Stimulated activated naive CD8-positive, alpha-beta T cell treated with anti-CD3 and anti-CD28 coated beads, Interleukin-15, amount 100 ng/mL, for 72 hours (primary cell): ENCODE measurements around the gene SLC17A9.

Source experiments
- ATAC-seq: fragments of 150-1000 bp; cut with Tn5 transposase; 2 replicates; pipeline ENCODE4 v1.10.0; 2021; ENCODE audit warnings: mild to moderate bottlenecking, moderate library complexity
- DNase-seq, 2 donors: peaks; one replicate each; pipeline ENCODE4 v3.0.0; 2021 to 2022
- H3K27ac Mint-ChIP-seq, 2 donors: one replicate each; pipeline ENCODE4 v1.8.0; 2022; ENCODE audit warnings: mild to moderate bottlenecking in 2 of 2, mixed read lengths in 2 of 2, moderate library complexity in 2 of 2
- H3K27me3 Mint-ChIP-seq: one replicate; pipeline ENCODE4 v1.8.0; 2022; ENCODE audit warnings: mixed read lengths
- H3K4me1 Mint-ChIP-seq: one replicate; pipeline ENCODE4 v1.8.0; 2022; ENCODE audit warnings: mild to moderate bottlenecking, mixed read lengths
- H3K4me3 Mint-ChIP-seq, 2 donors: one replicate each; pipeline ENCODE4 v1.8.0; 2022; ENCODE audit warnings: mild to moderate bottlenecking in 2 of 2, mixed read lengths in 2 of 2, moderate library complexity in 1 of 2
- H3K9me3 Mint-ChIP-seq, 2 donors: one replicate each; pipeline ENCODE4 v1.8.0; 2022; ENCODE audit warnings: mixed read lengths in 2 of 2

The SLC17A9 gene

DNA sequence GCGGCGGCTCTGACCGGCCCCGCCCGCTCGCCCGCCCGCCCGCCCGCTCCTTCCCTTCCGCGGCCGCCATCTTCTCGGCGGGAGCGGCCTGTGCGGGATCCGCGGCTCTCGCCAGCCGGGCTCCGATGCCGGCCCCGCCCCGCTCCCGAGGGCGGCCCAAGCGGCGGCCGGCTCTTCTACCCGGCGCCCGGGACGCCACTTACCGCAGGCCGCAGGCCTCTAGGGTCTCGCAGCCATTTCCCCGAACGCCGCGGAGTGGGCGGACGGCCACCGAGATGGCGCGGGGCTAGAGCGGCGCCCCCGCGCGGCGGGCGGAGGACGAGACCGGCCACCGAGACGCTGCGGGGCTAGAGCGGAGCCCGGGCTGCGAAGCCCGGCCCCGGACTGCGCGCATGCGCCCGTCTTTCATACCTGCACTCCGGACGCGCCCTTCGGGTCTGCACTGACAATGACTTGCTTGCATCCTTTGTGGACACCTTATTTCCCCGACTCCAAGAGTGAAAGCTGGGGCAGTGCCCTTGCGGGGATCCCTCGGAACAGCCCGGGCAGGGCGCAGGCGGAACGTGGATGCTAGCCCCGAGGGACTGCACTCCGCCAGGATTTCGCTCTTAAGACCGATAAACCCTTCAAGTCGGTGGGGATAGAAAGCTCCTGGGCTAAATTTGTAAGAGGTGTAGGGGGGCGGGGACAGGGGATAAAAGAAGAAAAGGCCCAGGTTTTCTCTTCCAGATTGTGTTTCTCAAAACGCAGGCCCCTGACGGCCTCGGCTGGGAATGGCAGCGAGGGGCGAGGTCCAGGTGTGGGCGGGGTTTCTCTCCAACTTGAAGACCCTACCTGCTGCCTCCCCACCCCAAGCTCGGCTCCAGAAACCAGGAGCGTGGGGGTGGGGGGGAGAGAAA, 26.0 kb upstream of the SLC17A9 start, which contains the start of gene DIDO1:
Gene DIDO1 (minus strand): TSS at position 277 of the 899 bp plus-strand sequence.
- Mint-ChIP-seq H3K9me3 (no peaks in the 10 kb centered on the region), H3K27me3 (no peaks in the 10 kb centered on the region), H3K27ac (peak within 1 kb of the TSS; percentile 93 to 97), H3K4me3 (peak within 1 kb of the TSS; percentile 91 to 94), H3K4me1 (peaks cover 80% of the 10 kb centered on the region)
- DNase-seq (peak; percentile 92 to 93), ATAC-seq (peak; percentile 88)

DNA sequence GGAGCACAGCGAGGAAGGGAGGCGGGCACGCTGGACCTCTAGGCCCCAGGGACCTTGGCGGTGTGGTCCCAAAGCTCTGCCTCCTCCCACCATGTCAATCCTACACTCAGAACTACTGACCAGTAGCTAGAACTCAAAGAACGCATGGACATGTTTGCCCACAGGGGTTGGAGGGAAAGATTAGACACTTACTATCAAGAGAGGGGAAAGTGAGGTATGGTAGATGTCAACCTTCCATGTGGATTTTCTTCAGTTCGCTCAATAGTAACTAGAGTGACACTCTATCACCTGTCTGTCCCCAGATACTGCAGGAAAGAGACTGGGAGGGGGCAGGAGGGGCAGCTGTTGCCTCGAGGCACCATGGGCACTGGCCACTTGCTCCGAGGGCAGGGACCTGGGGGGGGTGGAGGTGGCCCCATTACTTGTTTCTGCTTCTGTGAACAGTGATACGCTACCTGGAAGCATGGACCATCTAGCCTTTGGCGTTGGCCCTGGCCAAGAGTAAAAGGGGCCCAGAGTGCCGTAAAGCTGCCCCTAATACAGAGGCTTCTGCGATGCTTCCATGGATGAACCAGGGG, 25.3 kb upstream of the SLC17A9 start:
- ATAC-seq (no peak), DNase-seq (no peak)
- H3K4me3 Mint-ChIP-seq: peak overlapping the region; percentile 89 to 94
- H3K27ac Mint-ChIP-seq: peak overlapping the region in 1 of 2 donors; percentile 97
- H3K27me3 Mint-ChIP-seq: no peaks in the 10 kb centered on the region
- no peaks in the 10 kb centered on the region for H3K9me3 Mint-ChIP-seq
- peaks cover 84% of the 10 kb centered on the region for H3K4me1 Mint-ChIP-seq

DNA sequence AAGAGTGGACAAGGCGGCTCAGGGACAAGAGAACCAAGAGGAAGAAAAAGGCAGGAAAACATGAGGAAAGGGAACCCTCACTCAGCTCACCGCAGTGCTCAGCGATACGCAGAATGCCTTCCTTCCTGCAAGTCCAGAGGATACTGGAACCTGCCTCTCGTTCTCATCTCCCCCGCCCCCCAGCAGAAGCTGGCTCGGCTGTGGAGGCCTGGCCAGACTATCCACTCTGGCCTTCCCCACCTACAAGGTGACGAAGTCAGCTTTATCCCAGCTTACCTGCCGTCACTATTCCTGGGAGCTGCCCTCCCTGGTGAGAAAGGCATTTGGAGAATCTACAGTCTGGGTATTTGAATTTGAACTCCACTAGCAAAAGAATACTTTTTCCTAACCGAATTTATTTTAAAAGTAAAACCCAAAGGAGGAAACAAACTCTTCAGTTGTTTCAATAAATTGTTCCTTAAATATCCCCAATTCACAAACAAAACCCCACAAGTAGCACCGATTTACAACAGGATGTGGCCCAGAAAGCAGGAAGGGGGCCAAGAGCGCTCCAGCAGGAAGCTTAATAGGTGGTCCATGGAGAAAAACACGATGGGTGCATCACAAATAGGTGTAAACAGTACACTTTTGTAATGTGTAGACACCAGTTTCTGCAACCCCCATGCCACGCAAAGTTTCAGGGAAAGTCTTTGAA, 24.1 kb upstream of the SLC17A9 start:
- H3K4me1 Mint-ChIP-seq: peaks cover 74% of the 10 kb centered on the region
- peak overlapping the region; percentile 91 to 93 for H3K4me3 Mint-ChIP-seq
- ATAC-seq (no peak), DNase-seq (no peak)
- H3K27me3 Mint-ChIP-seq: no peaks in the 10 kb centered on the region
- H3K9me3 Mint-ChIP-seq: no peaks in the 10 kb centered on the region
- peak overlapping the region; percentile 86 to 92 for H3K27ac Mint-ChIP-seq

DNA sequence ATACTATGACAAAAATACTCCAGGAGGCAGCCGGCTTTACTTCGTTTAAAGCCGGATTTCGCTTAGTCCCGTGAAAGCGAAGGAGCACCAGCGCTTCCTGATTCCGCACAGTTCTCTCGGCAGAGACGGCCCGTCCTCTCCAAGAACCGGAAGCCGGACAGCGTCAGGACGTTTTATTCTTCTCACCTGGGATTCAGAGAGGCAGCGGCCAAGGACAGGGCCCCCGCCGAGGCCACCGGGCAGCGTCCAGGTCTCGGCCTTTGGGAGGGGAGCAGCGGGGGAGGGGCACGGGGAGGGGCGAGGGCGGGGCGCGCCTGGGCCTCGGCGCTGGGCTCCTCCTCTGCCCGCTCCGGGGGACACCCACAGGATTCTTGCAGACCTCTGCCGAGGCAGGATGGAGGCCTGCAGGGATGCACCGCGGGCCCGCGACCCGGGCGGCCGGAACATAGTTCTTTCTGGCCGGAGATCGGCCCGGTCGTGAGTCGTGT, 23.4 kb upstream of the SLC17A9 start:
- Mint-ChIP-seq H3K9me3 (no peaks in the 10 kb centered on the region), H3K4me3 (peak overlapping the region; percentile 91 to 93), H3K4me1 (peaks cover 69% of the 10 kb centered on the region), H3K27ac (peak overlapping the region; percentile 86 to 92), H3K27me3 (no peaks in the 10 kb centered on the region)
- ATAC-seq (peak; percentile 27), DNase-seq (peak; percentile 43 to 53)

DNA sequence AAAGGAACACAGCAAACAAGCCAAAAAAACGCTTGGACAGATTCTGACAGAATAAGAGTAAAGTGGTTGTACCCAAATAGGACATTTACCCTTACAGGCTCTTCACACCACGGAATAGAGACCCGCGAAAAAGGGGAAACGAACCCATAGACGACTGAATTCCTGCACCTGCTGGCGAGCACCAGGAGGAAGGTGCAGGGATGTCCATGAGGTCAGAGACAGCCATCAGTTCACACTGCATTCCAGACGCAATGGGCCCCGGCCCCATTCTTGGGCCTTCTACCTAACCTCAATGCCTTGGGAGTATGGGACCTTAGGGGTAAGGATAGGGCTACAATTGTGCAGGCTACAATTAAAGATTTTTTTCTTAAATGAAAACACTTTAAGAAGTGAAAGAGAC, 21.0 kb upstream of the SLC17A9 start:
- ATAC-seq (no peak), DNase-seq (no peak)
- Mint-ChIP-seq H3K27me3 (no peaks in the 10 kb centered on the region), H3K4me1 (peaks cover 59% of the 10 kb centered on the region), H3K9me3 (no peaks in the 10 kb centered on the region), H3K4me3 (no peak overlapping the region), H3K27ac (no peak overlapping the region)

DNA sequence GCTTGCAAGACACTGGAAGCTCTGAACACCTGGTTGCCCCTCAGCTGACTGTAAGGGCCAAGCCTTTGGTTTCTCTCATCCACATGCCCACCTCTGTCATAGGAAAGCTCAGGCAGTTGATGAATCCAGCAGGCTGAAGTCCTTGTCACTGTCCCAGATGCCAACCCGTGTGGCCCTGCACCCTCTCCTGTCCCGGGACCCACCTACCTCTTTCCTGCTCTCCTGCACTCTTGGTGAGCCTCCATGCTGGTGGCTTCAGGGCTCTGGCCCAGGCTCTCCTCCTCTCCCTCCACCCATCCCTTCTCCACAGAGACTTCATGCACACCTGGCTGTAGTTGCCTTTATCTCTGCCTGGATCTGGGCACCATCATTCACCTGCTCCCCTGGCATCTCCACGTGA, 18.5 kb upstream of the SLC17A9 start:
- no peak for DNase-seq
- Mint-ChIP-seq H3K9me3 (no peaks in the 10 kb centered on the region), H3K27me3 (no peaks in the 10 kb centered on the region), H3K27ac (no peak overlapping the region), H3K4me3 (no peak overlapping the region), H3K4me1 (peaks cover 41% of the 10 kb centered on the region)
- no peak for ATAC-seq

DNA sequence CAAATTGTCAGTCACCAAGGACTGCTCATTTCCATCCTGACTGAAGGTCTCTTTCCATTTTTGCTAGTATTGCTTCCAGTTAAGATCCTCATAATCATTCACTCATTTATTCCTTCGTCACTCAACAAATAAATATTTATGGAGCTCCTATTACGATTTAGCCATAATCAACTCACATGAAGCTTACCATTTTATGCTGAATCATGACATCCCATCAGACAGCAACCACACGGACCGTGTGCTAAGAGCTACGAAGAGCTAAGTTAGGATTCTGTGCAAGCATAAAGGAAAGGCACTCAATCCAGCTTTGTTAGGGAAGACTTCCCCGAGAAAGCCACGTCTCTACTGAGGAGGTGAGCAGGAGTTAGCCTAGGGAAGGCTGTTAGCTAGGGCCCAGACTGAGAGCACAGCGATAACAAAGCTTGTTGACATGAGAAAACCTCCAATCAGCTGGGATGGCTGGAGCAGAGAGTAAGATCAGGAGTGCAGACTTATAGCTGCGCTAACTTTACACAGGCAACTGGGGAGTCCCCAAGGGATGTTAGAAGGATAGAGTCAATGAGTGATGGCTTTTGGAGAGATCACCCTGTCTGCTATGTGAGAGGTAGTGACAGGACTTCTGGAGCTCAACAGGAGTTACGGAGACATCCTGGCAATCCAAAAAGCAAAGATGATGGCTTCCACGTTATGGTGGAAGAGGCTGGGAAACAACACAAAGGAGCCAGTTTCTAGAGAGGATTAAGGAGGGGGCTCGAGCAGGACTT, 17.1 kb upstream of the SLC17A9 start:
- no peak for ATAC-seq
- Mint-ChIP-seq H3K4me1 (peaks cover 41% of the 10 kb centered on the region), H3K27me3 (no peaks in the 10 kb centered on the region), H3K4me3 (no peak overlapping the region), H3K9me3 (no peaks in the 10 kb centered on the region), H3K27ac (no peak overlapping the region)
- no peak for DNase-seq

DNA sequence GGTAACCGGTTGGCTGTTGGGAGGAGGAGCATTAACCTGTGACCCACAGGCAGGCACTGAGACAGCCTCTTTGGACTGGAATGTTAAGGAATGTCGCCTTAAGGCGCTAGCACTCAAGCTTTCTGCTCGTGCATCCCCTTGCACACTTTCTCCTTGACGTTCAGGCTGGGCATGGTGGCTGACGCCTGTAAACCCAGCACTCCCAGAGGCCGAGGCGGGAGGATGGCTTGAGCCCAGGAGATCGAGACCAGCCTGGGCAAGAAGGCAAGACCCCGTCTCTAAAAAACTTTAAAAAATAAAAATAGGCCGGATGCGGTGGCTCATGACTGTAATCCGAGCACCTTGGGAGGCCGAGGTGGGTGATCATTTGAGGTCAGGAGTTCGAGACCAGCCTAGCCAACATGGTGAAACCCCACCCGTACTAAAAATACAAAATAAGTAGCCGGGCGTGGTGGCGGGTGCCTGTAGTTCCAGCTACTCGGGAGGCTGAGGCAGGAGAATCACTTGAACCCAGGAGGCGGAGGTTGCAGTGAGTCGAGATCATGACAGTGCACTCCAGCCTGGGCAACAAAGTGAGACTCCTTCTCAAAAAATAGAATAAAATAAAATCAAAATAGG, 16.4 kb upstream of the SLC17A9 start:
- no peaks in the 10 kb centered on the region for H3K27me3 Mint-ChIP-seq
- no peak overlapping the region for H3K27ac Mint-ChIP-seq
- H3K9me3 Mint-ChIP-seq: no peaks in the 10 kb centered on the region
- H3K4me3 Mint-ChIP-seq: no peak overlapping the region
- DNase-seq (no peak), ATAC-seq (no peak)
- peaks cover 41% of the 10 kb centered on the region for H3K4me1 Mint-ChIP-seq

DNA sequence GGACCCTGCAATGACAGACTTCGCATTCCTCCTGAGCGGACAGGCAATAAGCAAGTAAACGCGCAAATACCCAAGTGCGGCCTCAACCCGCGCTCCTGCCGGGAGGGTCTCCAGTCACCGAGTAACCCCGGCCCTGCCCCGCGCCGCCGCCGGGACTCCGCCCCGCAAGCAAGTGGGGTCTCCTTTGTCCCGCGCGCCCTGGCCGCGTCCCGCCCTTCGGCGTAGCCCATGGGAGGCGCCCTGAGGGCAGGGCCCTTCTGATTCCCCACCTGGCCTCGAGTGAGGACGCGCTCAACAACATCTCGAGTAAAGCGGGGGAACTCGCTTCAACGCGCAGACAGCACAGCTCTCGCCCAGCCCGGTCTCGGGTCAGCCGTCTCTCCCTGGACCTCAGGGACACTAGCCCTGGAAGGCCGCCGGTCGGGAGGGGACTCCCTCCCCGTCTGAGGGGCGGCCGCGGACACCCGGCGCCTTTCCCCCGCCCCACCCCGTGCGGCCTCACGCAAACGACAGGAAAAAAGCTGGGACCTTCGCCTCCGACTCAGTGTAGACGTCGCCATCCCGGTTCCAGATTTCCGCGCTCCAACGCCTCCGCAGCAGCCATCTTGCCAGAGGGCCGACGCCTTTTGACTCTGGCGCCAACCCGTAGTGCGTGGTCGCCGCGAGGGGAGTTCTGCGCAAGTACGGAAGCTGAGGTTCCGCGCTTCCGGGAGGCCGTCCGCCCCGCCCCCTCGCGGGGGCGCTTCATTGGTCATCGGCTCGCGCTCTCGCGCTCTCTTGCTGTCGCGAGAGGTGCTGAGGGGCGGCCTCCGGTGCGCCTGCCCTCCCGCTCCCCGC, 15.0 kb upstream of the SLC17A9 start:
- Mint-ChIP-seq H3K9me3 (no peaks in the 10 kb centered on the region), H3K27ac (peak overlapping the region; percentile 99), H3K4me3 (no peak overlapping the region), H3K27me3 (no peaks in the 10 kb centered on the region), H3K4me1 (peaks cover 42% of the 10 kb centered on the region)
- ATAC-seq (peak; percentile 94), DNase-seq (peak; percentile 96 to 98)

DNA sequence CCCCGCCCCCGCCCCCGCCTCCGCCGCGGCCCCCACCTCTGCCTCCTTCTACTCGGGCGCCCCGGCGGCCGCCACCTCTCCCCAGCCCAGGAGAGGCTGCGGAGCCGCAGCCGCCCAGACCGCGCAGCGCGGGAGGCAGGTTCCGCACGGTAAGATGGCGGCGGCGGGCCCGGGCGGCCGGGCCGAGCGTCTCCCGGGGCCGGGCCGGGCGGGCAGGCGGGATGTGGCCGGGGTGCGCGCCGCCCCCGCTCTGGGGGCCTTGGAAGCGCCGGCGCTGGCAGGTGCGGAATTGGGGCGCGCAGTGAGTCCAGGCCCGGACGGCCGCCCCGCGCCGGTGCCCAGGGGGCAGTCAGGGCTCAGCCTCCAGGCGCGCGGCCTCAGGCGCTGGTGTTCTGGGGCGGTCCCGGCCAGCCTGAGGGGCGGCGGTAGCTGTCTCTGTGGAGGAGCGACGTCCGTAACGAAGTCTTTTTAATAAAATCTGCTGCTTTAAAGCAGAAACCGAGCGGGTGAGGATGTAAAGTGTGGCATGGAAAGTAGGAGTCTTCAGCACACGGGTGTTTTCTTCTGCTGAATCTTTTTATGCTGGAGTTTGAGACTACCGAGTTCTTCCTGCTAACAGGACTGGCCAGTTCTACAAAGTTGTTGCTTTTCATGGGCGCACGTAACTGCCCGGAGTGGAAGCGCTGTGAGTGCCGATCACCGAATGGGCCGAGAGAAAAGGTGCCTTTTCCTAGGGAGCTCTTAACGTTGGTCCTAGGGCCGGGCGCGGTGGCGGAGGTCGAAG, 14.2 kb upstream of the SLC17A9 start, which contains the start of gene GID8:
Gene GID8 (plus strand): TSS at position 43 of the 784 bp plus-strand sequence. CDS start 3,356 bp downstream, outside the sequence.
- peak within 1 kb of the TSS; percentile 99 for H3K27ac Mint-ChIP-seq
- H3K4me1 Mint-ChIP-seq: peaks cover 43% of the 10 kb centered on the region
- peak within 1 kb of the TSS; percentile 91 to 99 for H3K4me3 Mint-ChIP-seq
- peak; percentile 74 for ATAC-seq
- DNase-seq: peak; percentile 58 to 66
- H3K9me3 Mint-ChIP-seq: no peaks in the 10 kb centered on the region
- no peaks in the 10 kb centered on the region for H3K27me3 Mint-ChIP-seq

DNA sequence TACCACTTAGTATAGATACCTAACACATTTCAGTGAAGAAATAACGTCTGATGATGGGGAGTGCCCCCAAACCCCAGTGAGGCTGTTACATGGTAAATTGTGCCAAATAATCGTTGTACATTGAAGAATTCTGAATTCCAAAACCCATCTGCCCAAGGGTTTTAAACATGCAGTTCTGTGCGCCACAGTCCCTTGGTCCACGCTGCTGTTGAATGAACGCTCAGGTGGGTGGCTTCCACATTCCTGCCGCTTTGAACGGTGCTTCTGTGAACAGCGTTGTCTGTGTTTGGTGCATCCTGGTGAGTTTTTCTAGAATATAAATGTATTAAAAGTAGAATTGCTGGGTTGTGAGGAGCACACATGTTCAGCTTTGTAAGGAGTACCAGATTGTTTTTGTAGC, 11.6 kb upstream of the SLC17A9 start:
- no peak for ATAC-seq
- no peak for DNase-seq
- Mint-ChIP-seq H3K27ac (no peak overlapping the region), H3K4me3 (peak overlapping the region in 1 of 2 donors; percentile 9), H3K9me3 (no peaks in the 10 kb centered on the region), H3K27me3 (no peaks in the 10 kb centered on the region), H3K4me1 (peaks cover 43% of the 10 kb centered on the region)

DNA sequence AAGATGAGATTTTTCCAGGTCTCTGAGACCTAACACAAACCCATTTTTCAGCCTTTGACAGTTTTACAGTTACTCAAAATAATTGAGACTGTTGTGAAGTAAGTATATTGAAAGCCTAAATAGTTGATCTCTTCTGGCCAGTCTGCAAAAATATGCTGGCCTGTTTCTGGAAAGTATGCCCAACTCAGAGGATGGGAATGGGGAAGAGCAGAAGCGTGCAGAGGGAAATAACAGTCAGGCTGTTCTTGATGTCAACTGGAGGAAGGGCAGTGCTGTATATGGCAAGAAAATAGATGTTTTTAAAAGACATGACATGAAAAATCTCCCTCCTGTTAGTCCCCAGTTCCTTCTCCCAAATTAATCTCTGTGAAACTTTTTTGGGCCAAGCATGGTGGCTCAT, 10.7 kb upstream of the SLC17A9 start:
- Mint-ChIP-seq H3K27ac (peak overlapping the region; percentile 43 to 52), H3K4me3 (no peak overlapping the region), H3K27me3 (no peaks in the 10 kb centered on the region), H3K9me3 (no peaks in the 10 kb centered on the region), H3K4me1 (peaks cover 43% of the 10 kb centered on the region)
- DNase-seq (no peak), ATAC-seq (no peak)

DNA sequence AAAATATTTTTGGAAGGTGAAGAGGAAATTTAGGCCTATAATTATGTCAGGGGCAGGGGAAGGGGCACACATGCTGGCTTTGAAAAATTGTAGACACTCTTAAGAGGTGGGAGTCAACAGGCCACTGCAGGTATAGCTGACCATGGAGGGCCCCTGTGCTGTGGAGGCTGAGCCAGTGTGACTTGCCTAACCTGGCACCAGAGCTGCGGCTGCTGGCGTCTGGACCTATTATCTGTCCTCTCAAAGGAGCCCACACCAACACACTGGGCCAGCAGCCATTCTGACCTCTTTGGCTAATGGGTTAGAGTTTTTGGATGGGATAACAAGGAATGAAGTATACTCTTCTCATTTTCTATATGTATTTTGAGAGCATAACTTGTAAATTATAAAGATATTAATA, 10.1 kb upstream of the SLC17A9 start:
- H3K27ac Mint-ChIP-seq: peak overlapping the region; percentile 81 to 93
- no peaks in the 10 kb centered on the region for H3K27me3 Mint-ChIP-seq
- peaks cover 43% of the 10 kb centered on the region for H3K4me1 Mint-ChIP-seq
- DNase-seq: no peak
- H3K9me3 Mint-ChIP-seq: no peaks in the 10 kb centered on the region
- no peak for ATAC-seq
- no peak overlapping the region for H3K4me3 Mint-ChIP-seq
